Activated B cell treated with CpG ODN at 0.5 μM for 24 hours (primary cell): ENCODE measurements around the gene MCF2L. TPM values are rescaled to one million over a fixed set of nuclear protein-coding genes. Genes with fewer than 3 reads are reported as not detected.

ENCODE experiments used
- ATAC-seq: fragments of 200-7000 bp; cut with Tn5 transposase; one replicate; pipeline ENCODE4 v1.10.0; 2021; ENCODE audit warnings: low read depth, mild to moderate bottlenecking, moderate library complexity
- CTCF ChIA-PET: fragments of 350-600 bp; sonication (Branson Sonifier 250); formaldehyde crosslinking; loops from one replicate; lab custom pipeline; 2021; ENCODE audit warnings: antibody characterized with exemption; lab: Charles Lee
- POLR2A ChIA-PET: fragments of 350-600 bp; sonication (Branson Sonifier 250); formaldehyde crosslinking; loops from one replicate; lab custom pipeline; 2021; ENCODE audit warnings: antibody characterized with exemption; lab: Charles Lee
- DNase-seq: peaks from one replicate; pipeline ENCODE4 v3.0.0; 2022
- H3K27ac Mint-ChIP-seq: one replicate; pipeline ENCODE4 v1.8.0; 2020; ENCODE audit warnings: mixed read lengths
- H3K27me3 Mint-ChIP-seq: one replicate; pipeline ENCODE4 v1.8.0; 2021; ENCODE audit warnings: mixed read lengths
- H3K36me3 Mint-ChIP-seq: one replicate; pipeline ENCODE4 v1.8.0; 2021; ENCODE audit warnings: low read depth, mixed read lengths
- H3K4me1 Mint-ChIP-seq: one replicate; pipeline ENCODE4 v1.8.0; 2021; ENCODE audit warnings: mixed read lengths
- H3K4me3 Mint-ChIP-seq: one replicate; pipeline ENCODE4 v1.8.0; 2020; ENCODE audit warnings: mild to moderate bottlenecking, mixed read lengths
- H3K9me3 Mint-ChIP-seq: one replicate; pipeline ENCODE4 v1.8.0; 2020; ENCODE audit warnings: mixed read lengths
- CTCF ChIP-seq: fragments of 200-600 bp; IDR thresholded peaks from one replicate; pipeline ENCODE4 v1.8.0; 2022; ENCODE audit warnings: antibody characterized with exemption, mild to moderate bottlenecking
- intact Hi-C: fragments of 100-400 bp; cut with micrococcal nuclease; formaldehyde crosslinking; loops from one replicate; pipeline ENCODE4 v1.15.1; 2024
- total RNA-seq: library from RNA; stranded (reverse); gene quantifications from 2 replicates; pipeline ENCODE4 v1.2.3, GENCODE V29; 2022

Gene MCF2L
- total RNA-seq, 1 donor from 2014 or later = 3.4 TPM

GRCh38 chr13:113022745-113023574 lies 53.9 kb downstream of the MCF2L start:
- no peak overlapping the region for H3K4me3 Mint-ChIP-seq
- H3K36me3 Mint-ChIP-seq = peaks cover under 1% of the 10 kb centered on the region
- intact Hi-C loops = no loop called here
- peaks cover 12% of the 10 kb centered on the region for H3K4me1 Mint-ChIP-seq
- TF ChIP-seq CTCF = no peak
- H3K27me3 Mint-ChIP-seq = no peaks in the 10 kb centered on the region
- H3K27ac Mint-ChIP-seq = no peak overlapping the region
- H3K9me3 Mint-ChIP-seq = no peaks in the 10 kb centered on the region
- ATAC-seq = no peak
- CTCF ChIA-PET = no interaction called here
- POLR2A ChIA-PET = no interaction called here
- DNase-seq = no peak

DNA sequence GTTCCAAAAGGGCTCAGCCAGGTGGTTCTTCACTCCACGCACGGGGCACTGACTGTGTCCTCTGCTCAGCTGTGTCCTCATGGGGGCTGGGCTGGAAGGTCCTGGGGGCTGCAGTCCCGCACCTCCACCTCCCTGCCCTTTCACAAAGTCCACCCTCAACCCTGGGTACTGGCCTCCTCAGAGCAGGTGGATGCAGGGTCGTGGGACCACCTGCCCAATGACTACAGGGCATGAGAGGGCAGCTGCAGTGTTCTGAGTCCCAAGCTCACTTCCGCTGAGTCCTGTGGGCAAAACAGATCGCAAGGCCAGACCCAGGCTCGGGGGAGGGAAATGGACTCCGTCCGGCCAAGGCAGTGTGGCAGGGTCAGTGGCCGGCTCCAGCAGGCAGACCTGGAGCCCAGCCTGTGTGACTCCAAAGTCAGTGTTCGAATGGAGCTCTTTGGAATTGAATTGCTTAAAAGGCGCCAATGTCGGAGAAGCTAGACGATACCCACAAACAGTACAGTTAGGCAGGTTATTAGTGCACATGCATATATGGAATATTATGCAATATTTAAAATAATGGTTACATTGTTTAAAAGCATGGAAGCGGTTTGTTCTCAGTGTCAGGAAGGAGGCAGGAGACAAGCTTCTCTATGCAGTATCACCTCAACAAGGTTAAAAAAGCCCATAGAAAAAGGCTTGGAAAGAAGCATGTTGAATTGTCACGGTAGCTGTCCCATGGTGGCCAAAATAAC lies 54.8 kb downstream of the MCF2L start:
- no peaks in the 10 kb centered on the region for H3K36me3 Mint-ChIP-seq
- ChIA-PET POLR2A (no interaction called here), CTCF (no interaction called here)
- ATAC-seq (no peak), DNase-seq (no peak)
- H3K4me1 Mint-ChIP-seq = peaks cover 12% of the 10 kb centered on the region
- H3K9me3 Mint-ChIP-seq = no peaks in the 10 kb centered on the region
- no peak for TF ChIP-seq CTCF
- no peaks in the 10 kb centered on the region for H3K27me3 Mint-ChIP-seq
- no peak overlapping the region for H3K4me3 Mint-ChIP-seq
- intact Hi-C loops = no loop called here
- H3K27ac Mint-ChIP-seq = no peak overlapping the region

DNA sequence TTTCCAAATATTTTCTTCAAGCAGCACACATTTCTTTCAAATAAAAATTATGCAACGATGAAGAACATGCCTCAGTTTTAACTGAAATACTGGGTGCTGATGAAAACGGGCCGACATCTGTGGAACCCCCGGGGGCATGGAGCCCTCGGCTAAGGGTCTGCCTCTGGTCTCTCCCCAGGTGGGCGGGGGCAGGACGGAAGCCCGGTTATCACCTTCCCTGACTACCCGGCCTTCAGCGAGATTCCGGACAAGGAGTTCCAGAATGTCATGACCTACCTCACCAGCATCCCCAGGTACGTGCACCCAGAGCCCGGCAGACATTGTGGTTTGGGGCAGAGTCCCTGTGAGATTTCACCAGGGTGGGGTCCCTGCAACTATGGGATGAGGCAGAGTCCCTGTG lies 55.5 kb downstream of the MCF2L start:
- H3K4me3 Mint-ChIP-seq = no peak overlapping the region
- no peak for ATAC-seq
- peaks cover 12% of the 10 kb centered on the region for H3K4me1 Mint-ChIP-seq
- no peaks in the 10 kb centered on the region for H3K27me3 Mint-ChIP-seq
- TF ChIP-seq CTCF = no peak
- intact Hi-C loops = no loop called here
- H3K27ac Mint-ChIP-seq = no peak overlapping the region
- H3K9me3 Mint-ChIP-seq = no peaks in the 10 kb centered on the region
- H3K36me3 Mint-ChIP-seq = no peaks in the 10 kb centered on the region
- ChIA-PET POLR2A (no interaction called here), CTCF (no interaction called here)
- no peak for DNase-seq

- ATAC-seq (no peak), DNase-seq (no peak)
- no peak overlapping the region for H3K27ac Mint-ChIP-seq
- intact Hi-C loops = no loop called here
- ChIA-PET CTCF (no interaction called here), POLR2A (no interaction called here)
- H3K4me3 Mint-ChIP-seq = no peak overlapping the region
- H3K4me1 Mint-ChIP-seq = no peaks in the 10 kb centered on the region
- no peaks in the 10 kb centered on the region for H3K27me3 Mint-ChIP-seq
- no peaks in the 10 kb centered on the region for H3K36me3 Mint-ChIP-seq
- TF ChIP-seq CTCF = no peak
- H3K9me3 Mint-ChIP-seq = no peaks in the 10 kb centered on the region
These were observed 57.4 kb downstream of the MCF2L start for GRCh38 chr13:113026391-113026910.

- no peak for DNase-seq
- Mint-ChIP-seq H3K9me3 (no peaks in the 10 kb centered on the region), H3K4me1 (no peaks in the 10 kb centered on the region), H3K36me3 (no peaks in the 10 kb centered on the region), H3K27ac (no peak overlapping the region), H3K27me3 (no peaks in the 10 kb centered on the region), H3K4me3 (no peak overlapping the region)
- ChIA-PET POLR2A (no interaction called here), CTCF (interaction anchor here (3.2 kb wide), 1 partner anchor 84 kb away, joined by 18 read pairs; no protein-coding TSS in a partner anchor)
- no peak for TF ChIP-seq CTCF
- no peak for ATAC-seq
- intact Hi-C loops = no loop called here
These were observed 58.1 kb downstream of the MCF2L start for GRCh38 chr13:113027095-113027494.
